ENCODE data around the gene ICA1L.
A peak's percentile ranks its signal among the peaks of the same experiment; 100 is the strongest.

The ICA1L gene

GRCh38 chr2:202780514-202781021 lies 91.0 kb downstream of the ICA1L start:
- DNase-seq: peak; percentile 27

DNA sequence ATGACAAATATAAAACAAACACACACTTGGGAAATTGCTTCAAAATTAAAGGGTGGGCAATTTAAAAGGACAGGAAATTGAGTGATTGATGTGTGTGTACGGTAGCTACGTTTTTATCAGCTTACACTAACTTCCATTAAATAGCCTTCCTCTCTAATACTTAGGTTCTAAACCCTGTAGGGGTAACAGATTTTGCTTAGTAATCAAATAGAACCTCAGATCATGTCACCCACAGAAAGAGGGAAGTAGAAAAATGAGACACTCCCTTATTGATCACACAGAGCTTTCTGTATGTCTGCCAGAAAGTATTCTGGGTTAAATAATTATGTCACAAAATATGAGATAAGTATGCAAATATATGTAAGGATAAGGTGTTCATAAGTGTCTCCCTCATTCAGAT lies 93.3 kb downstream of the ICA1L start:
- no peak for DNase-seq

DNA sequence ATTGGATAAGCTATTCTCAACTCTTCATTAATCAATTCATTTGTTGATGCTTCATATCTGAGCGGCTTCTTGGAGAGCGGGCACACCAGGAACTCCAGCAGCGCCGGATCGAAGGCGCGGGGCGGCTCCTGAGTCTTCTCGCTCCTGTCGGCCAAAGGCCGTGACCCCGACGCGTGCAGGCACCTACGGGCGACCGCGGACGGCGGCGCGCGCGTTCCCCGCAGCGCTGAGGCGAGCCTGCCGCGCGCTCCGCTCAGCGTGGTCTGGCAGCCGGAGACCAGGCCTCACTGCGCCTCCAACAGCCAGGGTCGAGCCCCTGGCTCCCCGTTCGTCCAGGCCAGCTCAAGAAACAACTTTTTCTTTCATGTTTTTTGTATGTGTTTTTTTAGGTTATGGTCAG lies 97.5 kb downstream of the ICA1L start:
- no peak for DNase-seq

- DNase-seq: no peak
Observed at GRCh38 chr2:202773301-202773973, 98.1 kb downstream of the ICA1L start.

DNA sequence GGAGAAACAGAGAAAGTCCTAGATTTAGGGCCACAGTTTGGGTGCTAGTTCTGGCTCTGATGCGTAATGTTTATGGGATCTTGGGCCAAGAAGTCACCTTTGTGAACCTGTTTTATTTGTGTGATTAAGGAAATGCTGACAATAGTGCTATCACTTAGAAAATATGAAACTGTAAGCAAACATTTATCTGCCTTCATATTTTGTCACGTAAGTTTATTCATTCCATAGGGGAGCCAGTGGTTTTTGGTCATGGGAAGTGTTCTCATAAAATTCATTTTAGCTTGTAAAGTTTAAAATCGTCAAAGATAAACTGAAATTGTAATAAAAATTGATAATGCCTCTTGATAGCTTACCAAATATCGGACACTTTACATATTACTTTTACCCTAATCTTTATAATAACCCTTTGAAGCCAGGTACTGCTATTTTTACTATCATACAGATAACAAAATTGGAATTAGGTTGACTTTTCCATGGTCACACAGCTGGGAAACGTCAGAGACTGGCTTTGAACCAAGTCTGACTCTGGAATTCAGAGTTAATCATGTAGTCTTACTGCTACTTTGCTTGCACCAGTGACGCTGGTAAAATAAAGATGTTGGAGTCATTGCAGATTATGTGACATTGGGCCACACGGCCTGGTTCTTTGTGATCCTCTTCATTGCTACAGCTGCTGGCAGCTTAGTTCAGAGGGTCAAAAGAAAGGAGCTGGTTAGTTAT lies 99.7 kb downstream of the ICA1L start:
- DNase-seq: no peak

- DNase-seq: no peak
Observed at GRCh38 chr2:202771336-202771735, 100.2 kb downstream of the ICA1L start.

DNA sequence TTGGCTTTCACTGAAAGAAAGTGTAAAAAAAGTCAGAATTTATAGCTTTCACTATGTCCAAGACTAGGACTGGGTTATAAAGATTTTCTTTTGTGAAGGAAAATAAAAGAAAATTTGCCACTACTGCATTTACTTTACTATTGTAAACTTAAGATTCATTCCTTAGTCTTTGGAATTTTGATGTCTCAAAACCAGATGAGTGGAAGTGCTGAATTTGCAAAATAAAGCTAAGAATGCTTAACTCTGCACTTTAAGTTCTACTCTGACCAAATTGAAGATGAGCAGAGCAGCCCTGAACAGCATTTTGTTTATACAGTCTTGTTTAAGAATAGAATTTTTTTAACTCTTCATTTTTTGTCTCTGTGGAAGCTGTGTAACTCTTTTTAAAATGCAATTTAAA lies 102.4 kb downstream of the ICA1L start:
- no peak for DNase-seq

DNA sequence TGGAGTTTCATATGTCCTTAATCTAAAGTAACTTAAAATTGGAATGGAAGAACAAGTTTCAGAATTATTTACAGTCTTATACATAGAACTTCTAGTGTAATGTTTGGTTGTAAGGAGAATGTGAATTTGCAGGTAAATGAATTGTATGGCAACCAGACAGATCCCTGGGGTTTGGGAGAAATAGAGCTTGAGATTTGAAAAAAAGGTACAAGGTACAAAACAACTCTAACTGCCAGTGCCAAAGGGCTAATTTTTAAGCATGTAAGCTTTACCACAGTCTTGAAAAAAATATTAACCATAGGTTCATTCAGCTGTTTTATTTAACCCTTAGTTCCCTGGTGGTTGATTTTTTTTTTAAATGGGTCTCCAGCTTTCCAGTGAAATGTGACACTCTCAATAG lies 103.3 kb downstream of the ICA1L start:
- no peak for DNase-seq

DNA sequence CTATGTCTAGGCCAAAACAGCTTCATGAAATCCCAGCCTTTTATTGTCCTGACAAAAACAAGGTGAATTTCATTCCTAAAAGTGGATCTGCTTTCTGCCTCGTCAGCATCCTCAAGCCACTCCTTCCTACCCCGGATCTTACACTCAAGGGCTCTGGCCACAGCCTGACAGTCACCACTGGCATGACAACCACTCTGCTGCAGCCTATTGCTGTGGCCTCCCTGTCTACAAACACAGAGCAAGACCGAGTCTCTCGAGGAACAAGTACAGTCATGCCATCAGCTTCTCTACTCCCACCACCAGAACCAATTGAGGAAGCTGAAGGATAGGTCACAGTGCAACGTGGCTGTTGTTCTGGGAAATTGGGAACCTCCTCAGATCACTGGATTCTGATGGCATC lies 106.1 kb downstream of the ICA1L start:
- DNase-seq: no peak

- DNase-seq: no peak
Observed at GRCh38 chr2:202764991-202765390, 106.6 kb downstream of the ICA1L start.

DNA sequence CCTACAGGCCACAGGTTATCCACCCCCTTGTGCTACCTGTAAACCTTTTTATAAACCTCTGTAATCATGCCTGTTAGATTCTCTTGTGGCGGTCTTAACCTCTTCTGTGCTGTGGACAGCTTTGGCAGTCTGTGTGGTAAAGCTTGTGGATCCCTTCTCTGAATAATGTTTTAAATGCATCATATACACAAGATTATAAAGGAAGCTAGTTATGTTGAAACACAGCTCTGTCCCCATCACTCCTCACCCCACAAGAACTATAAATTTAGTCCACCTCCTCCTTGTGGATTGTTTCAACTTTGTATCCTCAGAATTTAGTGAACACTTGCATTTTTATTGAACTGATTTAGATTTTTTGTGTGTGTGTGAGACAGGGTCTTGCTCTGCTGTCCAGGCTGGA lies 107.7 kb downstream of the ICA1L start:
- DNase-seq: no peak

DNA sequence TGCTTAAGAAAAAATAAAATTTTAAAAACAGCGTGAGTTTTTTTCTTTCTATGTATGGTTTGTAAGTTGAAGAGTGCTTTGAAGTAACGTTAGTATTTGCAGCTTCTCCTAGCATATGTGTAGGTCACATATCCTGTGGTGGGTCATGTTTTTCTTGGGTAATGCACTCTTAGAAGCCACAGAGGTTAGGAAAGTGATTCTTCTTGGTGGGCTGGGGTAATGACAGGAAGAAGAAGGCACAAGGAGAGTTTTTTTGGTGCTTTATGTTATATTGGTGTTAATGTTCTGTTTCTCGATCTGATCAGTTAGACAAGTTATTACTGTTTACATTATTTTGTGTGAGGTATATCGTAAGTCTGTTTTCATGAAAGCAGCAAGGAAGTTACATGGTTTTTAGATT lies 109.0 kb downstream of the ICA1L start:
- DNase-seq: no peak

DNA sequence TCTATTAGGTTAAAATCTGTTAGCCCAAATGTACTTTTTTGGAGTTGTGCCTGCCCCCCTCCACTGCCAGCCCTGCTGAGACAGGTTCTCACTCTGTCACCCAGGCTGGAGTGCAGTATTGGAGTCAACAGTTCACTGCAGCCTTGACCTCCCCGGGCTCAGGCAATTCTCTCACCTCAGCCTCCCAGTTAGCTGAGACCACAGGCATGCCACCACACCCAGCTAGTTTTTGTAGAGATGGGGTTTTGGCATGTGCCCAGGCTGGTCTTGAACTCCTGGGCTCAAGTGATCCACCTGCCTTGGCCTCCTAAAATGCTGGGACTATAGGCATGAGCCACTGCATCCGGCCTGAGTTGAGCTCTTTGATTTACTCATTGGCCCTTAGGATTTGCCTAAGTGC lies 110.7 kb downstream of the ICA1L start:
- DNase-seq: no peak

DNA sequence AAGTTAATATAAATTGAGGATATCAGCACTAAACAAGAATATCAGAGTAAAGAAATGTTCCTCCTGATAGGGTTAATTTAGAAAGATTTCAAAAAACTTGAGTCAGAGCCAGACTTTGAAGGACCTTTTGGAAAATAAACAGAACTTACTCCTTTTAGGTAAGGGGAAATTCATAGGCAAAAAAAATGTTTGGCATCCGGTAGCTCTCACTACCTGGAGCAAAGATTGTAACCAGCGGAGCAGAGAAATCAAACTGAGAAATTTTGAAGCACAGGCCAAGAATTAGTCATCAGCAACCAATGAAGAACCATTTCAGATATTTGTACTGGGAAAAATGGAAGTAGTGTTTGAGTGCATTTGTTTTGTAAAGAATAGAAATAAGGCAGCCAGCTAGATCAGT lies 113.0 kb downstream of the ICA1L start:
- no peak for DNase-seq

DNA sequence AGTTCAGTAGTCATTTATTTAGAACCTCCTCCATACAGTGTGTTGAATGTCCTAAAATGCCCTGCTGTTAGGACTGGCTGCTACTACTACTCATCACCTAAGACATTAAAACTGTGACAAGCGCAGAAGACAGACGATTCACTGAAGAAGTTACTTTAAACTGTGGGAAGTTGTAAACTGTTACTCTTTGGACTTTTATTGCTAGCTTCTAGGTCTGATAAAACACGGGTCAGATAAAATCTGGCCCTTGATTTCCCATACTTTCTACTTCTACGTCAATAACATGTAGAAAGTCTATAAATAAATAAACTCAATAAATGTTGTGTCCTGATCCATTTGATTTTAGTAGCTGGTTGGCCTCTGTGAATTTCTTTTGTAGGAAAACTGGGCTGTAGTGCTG lies 113.4 kb downstream of the ICA1L start:
- no peak for DNase-seq

GRCh38 chr2:202757339-202757738 lies 114.2 kb downstream of the ICA1L start:
- no peak for DNase-seq

- DNase-seq: no peak
Observed at GRCh38 chr2:202756598-202756997, 115.0 kb downstream of the ICA1L start.

GRCh38 chr2:202754936-202755335 lies 116.6 kb downstream of the ICA1L start:
- DNase-seq: no peak

DNA sequence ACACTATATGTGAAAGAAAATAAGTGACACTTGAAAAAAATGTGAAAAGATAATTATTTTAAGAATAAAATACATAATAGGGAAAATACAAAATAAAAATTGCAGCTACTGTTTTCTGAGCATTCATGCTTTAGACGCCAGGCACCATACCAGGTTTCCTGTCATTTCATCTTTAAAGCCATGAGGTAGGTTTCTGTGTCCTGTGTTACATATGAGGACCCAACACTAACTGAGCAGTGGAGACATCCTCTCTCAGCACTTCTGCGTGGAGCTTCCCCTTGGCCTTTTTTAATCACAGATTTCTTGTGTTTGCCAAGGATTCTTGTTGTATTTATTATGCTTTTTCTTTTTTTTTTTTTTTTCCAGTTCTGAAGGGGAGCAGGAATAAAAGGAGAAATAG lies 119.5 kb downstream of the ICA1L start:
- DNase-seq: no peak

GRCh38 chr2:202750763-202751427 lies 120.7 kb downstream of the ICA1L start:
- DNase-seq: no peak

GRCh38 chr2:202749477-202749876 lies 122.1 kb downstream of the ICA1L start:
- no peak for DNase-seq

DNA sequence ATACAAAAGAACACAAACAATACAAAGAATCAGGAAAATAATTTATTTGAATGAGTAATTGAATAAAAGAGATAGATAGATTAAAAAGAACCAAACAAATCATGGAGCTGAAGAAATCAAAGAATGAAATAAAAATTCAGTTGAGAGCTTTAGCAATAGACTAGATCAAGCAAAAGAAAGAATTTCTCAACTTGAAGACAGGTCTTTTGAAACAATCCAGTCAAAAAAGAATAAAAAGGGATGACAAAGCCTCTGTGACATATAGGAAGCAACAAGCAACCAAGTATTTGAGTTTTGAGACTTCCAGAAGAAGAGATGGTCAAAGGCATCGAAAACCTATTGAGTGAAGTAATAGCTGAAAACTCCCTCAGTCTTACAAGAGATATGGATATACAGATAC lies 128.0 kb downstream of the ICA1L start:
- no peak for DNase-seq

GRCh38 chr2:202736826-202737225 lies 134.7 kb downstream of the ICA1L start:
- no peak for DNase-seq

DNA sequence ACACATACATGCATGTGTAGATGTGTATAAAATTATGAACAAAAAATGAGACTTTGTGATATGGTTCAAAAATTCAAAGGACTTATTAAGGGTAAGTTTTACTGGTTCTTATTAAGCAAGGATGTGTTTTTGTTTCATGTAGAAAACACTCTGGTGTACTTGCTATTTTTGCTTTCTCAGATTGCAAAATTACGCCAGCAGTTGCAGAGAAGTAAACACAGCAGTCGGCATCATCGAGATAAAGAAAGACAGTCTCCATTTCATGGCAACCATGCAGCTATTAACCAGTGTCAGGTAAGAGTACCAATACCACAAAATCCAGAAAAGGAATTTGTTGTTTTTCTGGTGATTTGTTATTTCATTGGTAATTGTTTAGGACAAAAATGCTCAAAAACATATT lies 145.5 kb downstream of the ICA1L start:
- DNase-seq: no peak

Data from stimulated activated CD4-positive, alpha-beta T cell treated with anti-CD3 and anti-CD28 coated beads, Interleukin-15, amount 100 ng/mL, for 24 hours (primary cell).